Adipose tissue (tissue), 3 donors: ENCODE results near the gene PRODH2. TPM values are rescaled to one million over a fixed set of nuclear protein-coding genes. Genes with fewer than 3 reads are reported as not detected.
A peak's percentile ranks its signal among the peaks of the same experiment; 100 is the strongest.
"Not testable (repeated sequence)": the region's sequence is repeated elsewhere in the genome, so short reads cannot be mapped to it uniquely, and the experiment has no call there.

ENCODE experiments used
- H3K27ac ChIP-seq: one replicate; pipeline ENCODE4 v1.5.1; 2013; ENCODE audit warnings: low read depth, low read length
- WGBS, 3 donors: extraction: QIAGEN DNeasy Blood & Tissue Kit; methylation state at CpG; one replicate each; pipeline ENCODE4 v1.1.7; 2013; 5-methylcytosine and 5-hydroxymethylcytosine counted together
- polyA plus RNA-seq, 3 donors: library from polyadenylated mRNA; stranded (reverse); fragments of 200-250 nt; gene quantifications; one replicate each; pipeline ENCODE4 v1.2.3, GENCODE V29; 2013
- donor health status: healthy with polysubstance abuse.
- donor health status: Bipolar disorder and iron deficiency.
- donor health status: healthy.

PRODH2 gene
- polyA plus RNA-seq, 3 donors = 2.2 TPM; not detected in 2

DNA sequence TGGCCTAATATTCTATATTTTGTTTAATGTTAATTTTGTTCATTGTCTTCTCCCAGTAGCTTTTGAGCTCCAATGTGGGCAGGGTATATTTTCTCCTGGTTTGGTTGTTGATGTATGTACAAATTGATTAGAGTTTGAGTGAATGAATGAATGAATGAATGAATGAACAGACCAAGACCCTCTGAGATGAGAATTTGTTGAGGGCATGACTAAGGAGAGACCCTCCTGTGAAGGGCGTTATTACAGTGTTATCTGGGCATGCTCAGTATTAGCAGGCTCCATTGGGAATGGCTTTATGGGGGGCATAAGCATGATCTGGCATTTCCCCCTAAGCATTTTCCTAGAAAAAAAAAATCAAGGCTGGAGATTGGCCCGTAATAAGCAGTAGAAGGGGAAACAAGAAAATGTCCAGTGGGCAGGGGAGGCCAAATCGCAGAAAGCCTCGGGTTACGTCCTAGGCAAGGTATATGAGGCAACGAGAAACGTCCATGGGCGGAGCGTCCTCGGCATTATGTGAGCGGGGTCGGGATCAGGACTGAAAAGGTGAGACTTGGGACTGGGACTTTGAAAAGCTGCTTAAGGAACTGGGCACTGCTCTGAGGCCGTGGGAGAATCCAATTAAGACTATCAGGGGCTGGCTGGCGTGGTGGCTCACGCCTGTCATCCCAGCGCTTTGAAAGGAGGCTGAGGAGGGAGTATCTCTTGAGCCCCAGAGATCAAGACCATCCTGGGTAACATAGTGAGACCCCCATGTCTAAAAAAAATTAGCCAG lies 38.2 kb downstream of the PRODH2 start:
- 37 to 58% (median 43%) methylated on average over 16 of the region's 16 CpGs for WGBS, 3 donors
- no peak overlapping the region for H3K27ac ChIP-seq

DNA sequence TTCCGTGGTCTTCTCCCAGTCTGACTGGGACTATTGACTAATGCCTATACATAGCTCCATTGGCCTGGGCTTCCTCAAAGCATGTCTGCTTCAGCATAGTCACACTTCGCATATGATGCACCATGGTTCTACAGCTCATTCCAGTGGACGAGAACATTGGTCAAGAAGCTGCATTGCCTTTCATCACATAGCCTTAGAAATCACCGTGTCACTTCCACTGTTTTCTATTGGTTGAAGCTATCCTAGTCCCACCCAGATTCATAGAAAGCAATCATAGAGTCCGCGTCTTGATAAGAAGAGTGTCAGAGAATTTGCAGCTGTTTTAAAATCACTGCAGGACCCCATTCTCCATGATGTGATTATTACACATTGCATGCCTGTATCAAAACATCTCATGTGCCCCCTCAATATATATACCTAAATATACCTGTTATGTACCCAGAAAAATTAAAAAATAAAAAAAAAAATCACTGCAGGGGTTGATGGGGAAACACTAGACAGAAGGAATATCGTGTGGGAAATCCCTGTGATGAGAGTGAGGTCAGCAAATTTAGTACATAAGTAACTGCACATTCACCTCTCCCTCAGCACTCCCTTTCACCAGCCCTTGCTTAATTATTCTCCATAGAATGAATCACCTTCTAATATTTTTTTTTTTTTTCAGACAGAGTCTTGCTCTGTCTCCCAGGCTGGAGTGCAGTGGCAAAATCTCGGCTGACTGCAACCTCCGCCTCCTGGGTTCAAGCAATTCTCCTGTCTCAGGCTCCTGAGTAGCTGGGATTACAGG lies 39.4 kb downstream of the PRODH2 start:
- no peak overlapping the region for H3K27ac ChIP-seq
- 55 to 57% (median 55%) methylated on average over 9 of the region's 9 CpGs for WGBS, 3 donors

DNA sequence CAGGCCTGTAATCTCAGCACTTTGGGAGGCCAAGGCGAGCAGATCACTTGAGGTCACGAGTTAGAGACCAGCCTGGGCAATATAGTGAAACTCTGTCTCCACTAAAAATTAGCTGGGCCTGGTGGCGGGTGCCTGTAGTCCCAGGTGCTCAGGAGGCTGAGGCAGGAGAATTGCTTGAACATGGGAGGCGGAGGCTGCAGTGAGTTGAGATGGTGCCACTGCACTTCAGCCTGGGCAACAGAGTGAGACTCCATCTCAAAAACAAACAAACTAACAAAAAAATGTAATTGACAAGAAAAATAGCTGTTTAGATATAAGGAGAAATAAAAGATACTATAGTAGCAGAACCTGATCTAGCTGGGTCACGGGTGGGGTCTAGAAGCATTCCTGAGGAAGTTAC lies 40.3 kb downstream of the PRODH2 start:
- 91 to 94% (median 93%) methylated on average over 5 of the region's 5 CpGs for WGBS, 3 donors
- H3K27ac ChIP-seq = not testable (repeated sequence)

DNA sequence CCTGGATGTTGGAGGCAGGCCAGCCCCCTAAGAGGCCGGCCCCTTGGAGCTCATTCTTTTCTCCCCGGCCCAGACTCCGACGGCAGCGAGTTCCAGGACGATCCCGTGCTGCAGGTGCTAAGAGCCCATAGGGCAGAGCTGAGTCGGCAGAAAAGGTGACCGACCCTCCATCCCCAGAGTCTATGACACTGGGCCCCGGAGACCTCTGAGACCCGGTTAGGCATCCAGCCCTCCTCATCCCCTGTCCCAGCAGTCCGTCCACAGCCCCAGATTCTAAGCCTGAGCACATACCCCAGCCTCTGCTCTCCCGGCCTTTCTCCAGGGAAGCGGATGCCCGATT lies 44.6 kb downstream of the PRODH2 start:
- H3K27ac ChIP-seq = no peak overlapping the region
- WGBS, 3 donors = 39 to 72% (median 69%) methylated on average over 15 of the region's 15 CpGs

DNA sequence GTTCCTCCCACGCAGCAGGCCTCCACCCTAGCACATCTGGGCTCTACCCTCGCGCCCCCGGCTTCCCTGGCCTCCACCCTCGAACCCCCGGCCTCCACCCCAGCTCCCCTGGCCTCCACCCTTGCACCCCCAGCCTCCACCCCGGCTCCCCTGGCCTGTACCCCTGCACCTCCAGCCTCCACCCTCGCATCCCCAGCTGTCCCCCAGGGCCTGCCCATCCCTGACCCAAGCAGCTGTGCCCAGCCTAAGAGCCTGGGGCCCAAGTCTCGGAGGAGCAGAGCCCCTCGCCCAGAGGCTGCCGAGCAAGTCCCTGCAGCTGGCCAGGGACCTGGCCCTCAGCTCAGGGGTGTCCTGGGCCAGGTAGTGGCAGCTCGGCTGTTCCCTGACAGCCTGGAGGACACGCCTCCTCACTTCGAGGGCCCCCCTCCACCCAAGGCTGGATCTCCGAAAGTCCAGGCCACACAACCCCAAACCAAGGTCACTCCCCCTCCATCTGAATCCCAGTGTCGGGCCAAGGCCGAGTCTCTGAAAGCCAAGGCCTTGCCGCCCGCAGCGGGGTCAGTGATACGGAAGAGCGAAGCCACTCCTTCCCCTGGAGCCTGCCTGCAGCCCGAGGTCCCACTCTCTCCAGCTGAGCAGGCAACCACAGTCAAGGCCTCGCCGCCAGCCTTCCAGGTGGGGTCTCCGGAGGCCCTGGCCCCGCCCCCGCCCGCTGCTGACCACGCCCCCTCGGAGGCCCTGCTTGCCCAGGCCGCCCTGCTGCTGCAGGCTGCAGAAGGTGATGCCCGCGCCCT lies 45.2 kb downstream of the PRODH2 start:
- WGBS, 3 donors = 45 to 77% (median 76%) methylated on average over 31 to 34 of the region's 34 CpGs
- no peak overlapping the region for H3K27ac ChIP-seq

DNA sequence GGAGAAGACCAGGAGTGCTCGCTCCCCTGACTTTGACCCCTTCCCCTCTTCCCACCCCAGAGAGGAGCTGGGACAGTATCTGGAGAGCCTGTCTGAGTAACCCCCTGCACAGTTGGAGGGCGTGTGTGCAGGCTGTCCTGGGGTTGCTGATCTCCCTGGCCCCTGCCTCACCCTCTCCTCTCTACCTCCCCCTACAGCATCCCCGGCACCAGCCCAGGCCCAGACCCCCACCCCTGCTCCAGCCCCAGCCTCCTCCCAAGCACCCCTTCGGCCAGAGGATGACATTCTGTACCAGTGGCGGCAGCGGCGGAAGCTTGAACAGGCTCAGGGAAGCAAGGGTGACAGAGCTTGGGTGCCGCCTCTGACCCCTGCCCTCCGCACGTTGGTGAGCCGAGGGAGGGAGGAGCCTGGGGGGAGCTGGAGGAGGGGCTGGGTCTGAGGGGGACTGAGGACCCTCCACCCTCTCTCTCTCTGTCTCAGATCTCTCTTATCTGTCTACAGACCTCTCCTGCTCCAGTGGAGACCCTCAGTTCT lies 46.0 kb downstream of the PRODH2 start:
- WGBS, 3 donors = 90 to 96% (median 92%) methylated on average over 10 to 11 of the region's 11 CpGs
- H3K27ac ChIP-seq = no peak overlapping the region

DNA sequence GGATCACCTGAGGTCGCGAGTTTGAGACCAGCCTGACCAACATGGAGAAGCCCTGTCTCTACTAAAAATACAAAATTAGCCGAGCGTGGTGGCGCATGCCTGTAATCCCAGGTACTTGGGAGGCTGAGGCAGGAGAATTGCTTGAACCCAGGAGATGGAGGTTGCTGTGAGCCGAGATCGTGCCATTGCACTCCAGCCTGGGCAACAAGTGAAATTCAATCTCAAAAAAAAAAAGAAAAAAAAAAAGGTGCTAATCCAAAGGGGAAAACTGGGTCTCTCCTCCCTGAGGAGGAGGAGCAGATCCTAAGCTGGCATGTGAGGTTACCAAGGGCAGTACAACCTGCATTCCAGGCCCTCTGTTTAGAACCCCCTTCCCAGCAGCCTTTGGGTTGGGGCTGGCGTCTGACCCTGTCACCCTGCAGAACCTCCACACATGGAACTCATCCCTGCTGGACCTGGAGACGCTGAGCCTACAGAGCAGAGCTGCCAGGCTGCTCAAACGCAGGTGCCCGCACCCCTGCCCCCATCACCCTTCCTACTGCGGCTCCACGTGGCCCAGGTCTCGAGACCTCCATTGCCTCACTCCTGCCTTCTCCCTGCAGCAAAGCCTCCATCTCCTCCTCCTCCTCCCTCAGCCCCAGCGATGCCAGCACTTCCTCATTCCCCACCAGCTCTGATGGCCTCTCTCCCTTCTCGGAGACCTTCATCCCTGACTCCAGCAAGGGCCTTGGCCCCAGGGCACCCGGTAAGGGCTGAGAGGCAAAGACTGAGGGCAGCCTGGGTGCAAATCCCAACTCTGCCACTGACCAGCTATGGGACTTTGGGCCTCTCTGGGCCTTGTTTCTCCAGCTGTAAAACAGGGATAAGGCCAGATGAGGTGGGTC lies 48.0 kb downstream of the PRODH2 start:
- 91 to 96% (median 95%) methylated on average over 17 of the region's 17 CpGs for WGBS, 3 donors
- H3K27ac ChIP-seq = no peak overlapping the region

DNA sequence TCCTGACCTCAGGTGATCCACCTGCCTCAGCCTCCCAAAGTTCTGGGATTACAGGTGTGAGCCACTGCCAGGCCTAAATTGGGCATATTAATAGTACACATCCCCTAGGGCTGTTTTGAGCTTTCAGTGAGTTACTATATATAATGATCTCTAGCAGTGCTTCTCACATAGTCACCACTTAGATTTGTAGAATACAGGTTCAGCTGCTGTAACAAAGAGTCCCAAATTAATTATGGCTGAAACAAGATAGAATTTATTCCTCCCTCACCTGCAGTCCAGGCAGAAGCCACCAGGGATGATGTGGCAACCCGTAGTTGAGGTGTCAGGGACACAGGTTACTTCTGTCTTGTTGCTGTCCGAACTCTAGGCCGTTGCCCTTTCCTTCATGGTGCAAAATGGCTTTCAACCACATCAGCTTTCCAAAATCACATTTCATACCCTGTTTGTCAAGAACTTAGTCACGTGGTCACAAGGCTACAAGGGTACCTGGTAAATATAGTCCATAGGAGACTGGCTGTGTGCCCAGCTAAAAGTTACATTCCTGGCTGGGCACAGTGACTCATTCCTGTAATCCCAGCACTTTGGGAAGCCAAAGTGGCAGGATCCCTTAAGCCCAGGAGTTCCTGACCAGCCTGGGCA lies 51.8 kb downstream of the PRODH2 start:
- WGBS, 3 donors = 90 to 98% (median 97%) methylated on average over 4 of the region's 4 CpGs
- no peak overlapping the region for H3K27ac ChIP-seq

DNA sequence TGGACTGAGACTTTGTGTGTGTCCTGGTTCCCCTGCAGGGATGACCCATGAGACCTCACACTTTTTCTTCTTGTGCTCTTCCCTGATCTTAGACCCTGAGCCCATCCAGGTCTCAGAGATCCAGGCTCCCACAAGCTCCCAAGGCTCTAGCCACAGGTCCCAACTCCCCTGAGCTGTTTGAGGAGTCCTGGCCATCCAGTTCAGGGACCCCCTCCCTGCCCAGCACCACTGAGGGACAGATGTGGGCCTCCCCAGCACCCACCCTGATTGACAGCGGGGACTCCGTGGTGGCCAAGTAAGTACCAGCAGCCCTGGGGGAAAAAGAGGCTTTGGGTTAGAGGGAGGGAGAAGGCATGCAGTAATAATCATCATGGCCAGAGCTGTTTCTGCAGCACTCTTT lies 52.9 kb downstream of the PRODH2 start:
- 97% methylated on average over 2 of the region's 2 CpGs for WGBS, 3 donors
- H3K27ac ChIP-seq = no peak overlapping the region

DNA sequence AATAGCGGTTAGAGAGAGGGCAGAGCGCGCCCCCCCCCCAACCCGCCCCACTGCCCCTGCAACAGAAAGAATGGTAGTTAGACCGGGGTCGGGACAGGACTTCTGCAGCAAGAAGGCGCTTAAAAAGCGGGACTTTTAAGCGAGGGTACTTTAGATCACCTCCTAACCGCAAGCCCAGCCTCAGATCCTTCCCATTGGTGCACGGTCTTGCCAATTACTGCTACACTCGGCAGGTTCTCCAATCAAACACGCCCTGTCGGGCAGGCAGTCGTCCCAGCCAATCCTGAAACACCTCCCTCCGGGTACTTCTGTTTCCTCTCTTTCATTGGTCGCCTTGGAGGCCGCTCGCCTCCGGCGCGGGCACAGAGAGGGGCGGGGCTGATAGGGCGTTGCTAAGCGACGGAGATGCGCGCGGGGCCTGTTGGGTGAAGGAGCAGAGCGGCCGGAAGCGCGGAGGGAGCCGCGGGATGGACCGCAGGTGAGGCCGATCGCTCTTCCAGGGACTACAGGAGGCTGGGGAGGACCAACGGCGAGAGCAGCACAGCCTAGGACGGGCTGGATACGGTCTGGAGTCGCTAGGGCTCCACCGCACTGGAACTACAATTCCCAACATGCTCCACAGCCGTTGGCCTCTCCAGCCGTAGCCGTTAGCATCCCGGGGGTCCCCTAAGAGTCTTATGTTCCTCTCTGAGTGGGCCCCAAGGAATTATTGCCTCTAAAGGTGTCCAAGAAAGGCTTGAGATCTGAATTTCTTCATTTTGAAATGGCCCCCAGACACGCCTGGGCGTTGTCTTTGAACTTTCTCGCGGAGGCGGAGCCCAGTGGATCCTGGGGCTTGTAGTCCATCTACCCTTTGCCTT lies 54.7 kb downstream of the PRODH2 start, which contains the start of gene PROSER3:
TSS of gene PROSER3 (plus strand) at position 428 of the 860 bp plus-strand sequence. CDS start at position 468, 40 bp downstream.
- WGBS, 3 donors = 0 to 1% (median 0%) methylated on average over 53 of the region's 53 CpGs
- peak within 1 kb of the TSS; percentile 94 for H3K27ac ChIP-seq

DNA sequence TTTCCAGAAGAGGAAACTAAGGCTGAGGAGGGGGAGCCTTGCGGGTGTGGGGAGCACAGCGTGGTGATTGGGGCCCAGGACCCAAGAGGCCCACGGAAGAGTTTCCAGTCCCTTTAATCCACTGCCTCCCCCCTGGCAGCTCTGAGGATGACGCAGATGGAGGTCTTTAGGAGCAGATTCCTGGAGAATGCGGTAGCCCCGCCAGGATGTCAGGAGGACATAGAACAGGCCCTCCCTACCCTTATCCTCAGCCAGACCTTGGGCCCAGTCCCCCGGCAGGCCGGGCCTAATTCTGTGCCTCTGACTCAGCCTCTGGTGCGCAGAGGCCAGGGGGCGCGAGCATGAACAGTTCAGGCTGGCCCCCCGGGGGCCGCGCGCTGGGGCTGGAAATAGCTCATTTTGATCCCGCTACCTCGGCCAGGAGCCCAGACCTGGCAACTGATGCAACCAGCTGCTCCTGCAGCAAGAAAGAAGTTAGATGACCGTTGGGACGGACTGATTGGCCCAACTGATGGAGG lies 55.4 kb downstream of the PRODH2 start:
- peak overlapping the region; percentile 94 for H3K27ac ChIP-seq
- WGBS, 3 donors = 4 to 11% (median 5%) methylated on average over 19 of the region's 19 CpGs

DNA sequence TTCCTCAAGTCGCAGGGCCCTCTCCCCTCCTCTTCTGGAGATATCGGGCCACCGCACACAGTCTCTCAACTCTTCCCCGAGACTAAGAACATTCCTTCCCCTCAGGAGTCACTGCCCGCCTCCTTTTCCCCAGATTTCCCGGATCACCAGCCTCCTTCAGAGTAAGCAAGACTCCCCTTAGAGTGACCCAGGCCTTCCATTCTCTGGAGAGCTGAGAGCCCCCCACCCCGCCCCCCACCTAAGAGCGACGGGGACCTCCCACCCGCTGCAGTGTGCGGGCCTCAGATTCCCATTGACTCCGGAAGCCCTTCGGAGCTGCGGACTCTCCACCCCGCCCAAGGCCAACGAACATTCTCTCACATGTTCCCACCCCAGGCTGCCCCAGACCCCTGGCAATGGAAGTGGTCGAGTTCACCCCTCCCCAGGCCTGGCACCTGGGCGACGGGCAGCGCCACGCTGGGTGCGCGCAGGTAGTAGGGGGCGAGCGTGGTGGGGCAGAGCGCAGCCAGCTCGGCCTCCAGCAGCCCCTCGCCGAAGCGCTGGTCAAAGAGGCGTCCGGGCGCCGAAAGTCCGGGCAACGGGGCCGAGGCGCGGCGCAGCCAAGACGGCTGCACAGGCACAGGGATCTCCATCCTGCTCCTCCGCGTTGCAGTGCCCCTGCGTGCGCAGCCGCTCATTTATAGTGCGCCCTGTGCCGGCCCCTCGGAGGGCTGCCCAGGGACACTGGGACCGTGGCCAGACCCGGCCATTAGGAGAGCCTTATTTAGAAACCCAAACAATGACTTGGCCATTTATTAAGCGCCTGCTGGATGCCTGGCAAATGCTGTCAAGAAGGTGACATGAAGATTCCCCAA lies 56.0 kb downstream of the PRODH2 start, which contains the start of gene HSPB6:
TSS of gene HSPB6 (minus strand) at position 653 of the 854 bp plus-strand sequence. CDS start at position 632, 21 bp downstream.
- WGBS, 3 donors = 6 to 15% (median 8%) methylated on average over 39 to 52 of the region's 52 CpGs
- peak within 1 kb of the TSS; percentile 94 for H3K27ac ChIP-seq

DNA sequence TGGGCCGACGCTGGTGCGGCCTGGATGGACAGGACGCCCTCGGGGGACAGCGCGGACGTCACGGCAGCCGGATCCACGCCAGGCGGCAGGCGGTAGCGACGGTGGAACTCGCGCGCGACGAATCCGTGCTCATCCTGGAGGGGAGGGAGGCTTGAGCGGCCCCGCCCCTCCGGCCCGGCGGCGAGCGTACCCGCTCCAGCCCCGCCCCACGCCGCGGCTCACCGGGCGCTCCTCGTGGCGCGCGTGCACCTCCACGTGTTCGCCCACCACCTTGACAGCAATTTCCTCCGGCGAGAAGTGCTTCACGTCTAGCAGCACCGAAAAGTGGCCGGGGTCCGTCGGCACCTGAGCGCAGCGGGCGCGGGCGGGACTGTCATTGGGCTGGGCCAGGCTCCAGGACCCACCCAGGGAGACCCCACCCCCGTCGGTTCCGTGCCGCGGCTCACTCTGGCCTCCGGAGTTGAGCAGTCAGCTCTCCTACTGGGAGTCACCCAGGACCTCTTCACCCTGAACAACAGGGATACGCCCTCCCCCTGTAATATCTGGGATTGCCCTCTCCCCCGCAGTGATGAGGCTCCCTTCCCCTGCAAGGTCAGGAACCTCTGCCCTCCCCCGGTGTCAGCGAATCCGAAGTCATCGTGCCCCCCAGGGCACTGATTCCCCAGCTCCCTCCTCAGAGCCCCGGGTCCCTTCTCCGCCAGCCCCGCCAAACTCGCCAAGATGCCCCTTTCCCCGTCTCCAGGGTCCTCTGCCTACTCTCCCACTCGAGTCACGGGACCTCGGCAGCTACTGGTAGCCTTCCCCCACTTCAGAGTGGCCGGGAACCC lies 56.9 kb downstream of the PRODH2 start:
- WGBS, 3 donors = 16 to 63% (median 18%) methylated on average over 42 to 74 of the region's 74 CpGs

DNA sequence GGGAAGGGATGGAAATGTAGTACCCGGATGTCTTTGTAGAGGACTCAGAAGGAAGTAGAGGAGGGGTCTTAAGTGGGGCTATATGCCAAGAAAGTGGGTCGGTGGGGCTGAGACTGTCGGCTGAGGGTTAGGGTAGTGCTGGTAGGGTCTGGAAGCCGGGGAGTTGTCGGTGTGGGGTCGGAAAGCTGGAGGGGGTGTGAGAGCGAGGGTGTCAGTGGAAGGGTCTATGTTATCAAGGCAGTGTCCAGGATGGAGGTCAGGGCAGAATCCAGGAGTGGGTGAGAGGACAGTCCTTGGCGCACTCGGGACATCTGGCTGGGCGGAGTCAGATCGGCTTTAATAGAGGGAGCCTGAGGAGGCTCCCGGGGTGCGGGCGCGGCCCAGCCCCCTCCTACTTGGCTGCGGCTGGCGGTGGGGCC lies 57.5 kb downstream of the PRODH2 start:
- no peak overlapping the region for H3K27ac ChIP-seq
- 42 to 76% (median 46%) methylated on average over 15 to 17 of the region's 17 CpGs for WGBS, 3 donors

More for the DNA sequence above, 56.9 kb downstream of the PRODH2 start:
- peak overlapping the region; percentile 94 for H3K27ac ChIP-seq
